Endothelial cell of umbilical vein (primary cell): ENCODE data around the gene SMIM44.

ENCODE experiments used
- EZH2 ChIP-seq: IDR thresholded peaks from 2 replicates; pipeline ENCODE4 v1.6.1; 2012; ENCODE audit warnings: borderline replicate concordance, low read depth, mild to moderate bottlenecking, moderate library complexity, low read length, inconsistent platforms; ENCODE audit not compliant: severe bottlenecking
- FOS ChIP-seq: IDR thresholded peaks from 2 replicates; pipeline ENCODE4 v1.6.1; 2011; ENCODE audit warnings: mild to moderate bottlenecking, low read length, moderate library complexity, borderline replicate concordance; ENCODE audit not compliant: insufficient read depth
- JUN ChIP-seq: IDR thresholded peaks from 2 replicates; pipeline ENCODE4 v1.6.1; 2011; ENCODE audit warnings: borderline replicate concordance, low read depth; ENCODE audit not compliant: insufficient read length, insufficient read depth
- POLR2A ChIP-seq: IDR thresholded peaks from 2 replicates; pipeline ENCODE4 v1.6.1; 2012; ENCODE audit warnings: low read depth, mild to moderate bottlenecking, control low read depth, low read length
- POLR2AphosphoS5 ChIP-seq: IDR thresholded peaks from 2 replicates; pipeline ENCODE4 v1.6.1; 2012; ENCODE audit warnings: low read depth, mild to moderate bottlenecking, control low read depth, low read length, moderate library complexity; ENCODE audit not compliant: insufficient read depth
- TF ChIP-seq, protein P1 (sequence below), 2 donors: IDR thresholded peaks; 1 replicate in 1 of 2; 2 replicates in 1 of 2; pipeline ENCODE4 v1.5.1; 2011; ENCODE audit warnings: low read length in 2 of 2, mild to moderate bottlenecking in 2 of 2, moderate library complexity in 2 of 2, control low read depth in 1 of 2, inconsistent platforms in 1 of 2, low read depth in 1 of 2; ENCODE audit not compliant: insufficient read depth in 1 of 2; ENCODE audit errors: extremely low read depth in 1 of 2
- TF ChIP-seq, protein P2 (sequence below): IDR thresholded peaks from 2 replicates; pipeline ENCODE4 v1.6.1; 2011; ENCODE audit not compliant: insufficient read depth, insufficient read length

- TF ChIP-seq, protein P1, sequence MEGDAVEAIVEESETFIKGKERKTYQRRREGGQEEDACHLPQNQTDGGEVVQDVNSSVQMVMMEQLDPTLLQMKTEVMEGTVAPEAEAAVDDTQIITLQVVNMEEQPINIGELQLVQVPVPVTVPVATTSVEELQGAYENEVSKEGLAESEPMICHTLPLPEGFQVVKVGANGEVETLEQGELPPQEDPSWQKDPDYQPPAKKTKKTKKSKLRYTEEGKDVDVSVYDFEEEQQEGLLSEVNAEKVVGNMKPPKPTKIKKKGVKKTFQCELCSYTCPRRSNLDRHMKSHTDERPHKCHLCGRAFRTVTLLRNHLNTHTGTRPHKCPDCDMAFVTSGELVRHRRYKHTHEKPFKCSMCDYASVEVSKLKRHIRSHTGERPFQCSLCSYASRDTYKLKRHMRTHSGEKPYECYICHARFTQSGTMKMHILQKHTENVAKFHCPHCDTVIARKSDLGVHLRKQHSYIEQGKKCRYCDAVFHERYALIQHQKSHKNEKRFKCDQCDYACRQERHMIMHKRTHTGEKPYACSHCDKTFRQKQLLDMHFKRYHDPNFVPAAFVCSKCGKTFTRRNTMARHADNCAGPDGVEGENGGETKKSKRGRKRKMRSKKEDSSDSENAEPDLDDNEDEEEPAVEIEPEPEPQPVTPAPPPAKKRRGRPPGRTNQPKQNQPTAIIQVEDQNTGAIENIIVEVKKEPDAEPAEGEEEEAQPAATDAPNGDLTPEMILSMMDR (IDR thresholded peaks at IDR 0.05; ENCODE audit: extremely low read depth in 1 of 2, insufficient read depth in 1 of 2, low read depth in 1 of 2, low read length in 2 of 2): no peak
- TF ChIP-seq EZH2: no peak
- TF ChIP-seq POLR2A: no peak
- TF ChIP-seq, protein P2, sequence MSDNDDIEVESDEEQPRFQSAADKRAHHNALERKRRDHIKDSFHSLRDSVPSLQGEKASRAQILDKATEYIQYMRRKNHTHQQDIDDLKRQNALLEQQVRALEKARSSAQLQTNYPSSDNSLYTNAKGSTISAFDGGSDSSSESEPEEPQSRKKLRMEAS: no peak
- TF ChIP-seq FOS: no peak
- no peak for TF ChIP-seq POLR2AphosphoS5
- no peak for TF ChIP-seq JUN
Observed at GRCh38 chr19:3523361-3524077, 40.3 kb upstream of the SMIM44 start.
